LNCAP (cell line): ENCODE data around the gene ZSCAN23.

Source experiments
- CTCF ChIP-seq: fragments of 450-650 bp; IDR thresholded peaks from 2 replicates; pipeline ENCODE4 v1.5.1; 2017; ENCODE audit warnings: mild to moderate bottlenecking

ZSCAN23 gene

GRCh38 chr6:28443112-28443773, at the start of gene ZSCAN23:
Gene ZSCAN23 (minus strand): TSS chr6:28443491. CDS start chr6:28436266, 7,225 bp downstream.
- no peak for TF ChIP-seq CTCF

GRCh38 chr6:28491984-28492317, 48.7 kb upstream of the ZSCAN23 start:
- no peak for TF ChIP-seq CTCF

- TF ChIP-seq CTCF = no peak
These were observed 47.1 kb upstream of the ZSCAN23 start for GRCh38 chr6:28490205-28490890.

- no peak for TF ChIP-seq CTCF
These were observed 46.3 kb upstream of the ZSCAN23 start for GRCh38 chr6:28489366-28490204.

- no peak for TF ChIP-seq CTCF
These were observed 45.6 kb upstream of the ZSCAN23 start for GRCh38 chr6:28488916-28489365.

GRCh38 chr6:28486988-28487742, 43.9 kb upstream of the ZSCAN23 start:
- TF ChIP-seq CTCF = no peak

- TF ChIP-seq CTCF = no peak
These were observed 43.2 kb upstream of the ZSCAN23 start for GRCh38 chr6:28486533-28486932.
